ENCODE measurements around the gene CCDC174.
A peak's percentile ranks its signal among the peaks of the same experiment; 100 is the strongest.

The CCDC174 gene

DNA sequence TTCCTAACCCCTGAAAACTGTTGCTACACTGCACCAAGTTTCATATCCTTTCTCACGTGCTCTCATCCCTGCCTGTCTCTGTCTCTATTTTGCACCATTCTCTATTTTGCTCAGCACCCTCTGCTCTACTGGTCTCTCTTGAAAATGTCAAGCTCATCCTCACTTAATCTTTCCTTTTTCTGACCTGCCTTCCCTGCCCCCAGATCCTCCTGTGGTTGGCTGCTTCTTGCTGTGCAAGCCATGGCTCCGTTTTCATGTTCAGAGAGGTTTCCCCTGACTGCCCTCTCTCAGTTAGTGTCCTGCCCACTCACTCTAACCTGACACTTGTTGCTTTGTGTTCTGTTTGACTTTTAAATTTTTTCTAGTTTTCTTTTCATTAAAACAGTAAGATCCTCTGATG is 6.0 kb downstream of the CCDC174 start:
- no peak for DNase-seq

DNA sequence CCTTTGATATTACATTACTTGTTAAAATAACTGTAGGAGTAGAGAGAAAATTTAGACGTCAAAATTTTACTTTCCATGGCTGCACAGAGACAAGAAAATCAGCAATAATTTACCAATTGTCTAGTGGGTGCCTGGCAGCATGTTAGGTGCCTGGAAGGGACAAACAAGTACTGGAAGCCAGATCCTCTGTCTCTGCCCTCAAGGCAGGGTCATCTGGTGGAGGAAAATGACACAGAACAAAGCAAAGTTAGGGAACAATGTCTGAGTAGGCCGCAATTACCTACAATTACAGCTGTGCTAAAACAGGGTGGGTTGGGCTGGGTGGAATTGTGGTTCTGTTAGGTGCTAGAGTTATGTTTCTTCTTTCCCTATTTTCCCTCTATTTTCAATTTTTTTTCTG is 7.4 kb downstream of the CCDC174 start:
- DNase-seq, result no peak

DNA sequence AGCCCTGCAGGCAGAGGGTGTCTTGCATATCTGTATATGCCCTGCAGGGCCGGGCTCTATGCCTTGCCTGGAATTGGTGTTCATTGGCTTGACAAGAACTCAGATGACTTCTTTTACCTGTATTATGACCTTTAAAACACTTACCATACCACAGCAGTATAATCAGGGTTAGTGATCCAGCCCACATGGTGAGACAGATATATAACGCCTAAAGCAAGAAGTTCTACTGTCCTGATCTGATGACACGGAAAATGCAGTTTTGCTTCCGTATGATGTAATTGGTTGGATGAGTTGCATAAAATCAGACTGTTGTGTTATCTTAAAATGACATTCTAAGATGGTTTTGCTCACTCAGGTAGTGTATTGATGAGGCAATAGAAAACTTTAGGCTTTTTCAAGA is 9.4 kb downstream of the CCDC174 start:
- DNase-seq, result no peak

DNA sequence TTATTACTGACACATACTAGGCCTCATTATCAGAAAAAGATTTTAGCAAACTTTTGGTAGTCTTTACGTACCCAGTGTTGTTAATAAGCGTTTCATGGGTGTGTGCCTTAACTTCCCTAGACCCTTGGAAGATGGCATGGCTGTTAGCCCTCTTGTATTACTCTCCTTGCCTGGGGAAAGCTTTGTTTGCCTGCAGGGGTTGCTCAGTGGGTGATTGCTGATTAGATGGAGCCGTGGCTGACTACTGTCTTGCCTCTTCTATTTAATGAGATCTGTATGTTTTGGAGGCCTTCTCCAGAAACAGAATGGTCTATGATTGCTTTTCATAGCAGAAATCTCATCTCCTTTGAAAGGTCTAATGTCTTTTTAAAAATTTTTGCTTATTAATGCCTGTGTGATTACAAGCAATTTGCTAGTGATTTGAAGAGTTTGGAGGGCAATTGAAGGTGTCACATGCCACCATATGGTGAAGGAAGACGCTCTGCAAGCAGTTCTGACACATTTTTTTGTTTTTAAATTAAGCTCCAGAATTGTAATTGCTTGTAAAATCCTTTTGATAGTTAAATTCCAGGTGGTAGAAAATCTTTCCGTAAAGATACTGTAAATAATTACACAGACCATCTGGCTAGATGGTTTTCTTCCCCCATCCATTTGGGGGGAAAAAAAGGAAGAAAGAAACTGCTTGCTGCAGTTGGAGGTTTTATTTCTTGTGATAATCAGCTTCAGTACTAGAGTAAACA is 12.0 kb downstream of the CCDC174 start:
- DNase-seq, result no peak

DNA sequence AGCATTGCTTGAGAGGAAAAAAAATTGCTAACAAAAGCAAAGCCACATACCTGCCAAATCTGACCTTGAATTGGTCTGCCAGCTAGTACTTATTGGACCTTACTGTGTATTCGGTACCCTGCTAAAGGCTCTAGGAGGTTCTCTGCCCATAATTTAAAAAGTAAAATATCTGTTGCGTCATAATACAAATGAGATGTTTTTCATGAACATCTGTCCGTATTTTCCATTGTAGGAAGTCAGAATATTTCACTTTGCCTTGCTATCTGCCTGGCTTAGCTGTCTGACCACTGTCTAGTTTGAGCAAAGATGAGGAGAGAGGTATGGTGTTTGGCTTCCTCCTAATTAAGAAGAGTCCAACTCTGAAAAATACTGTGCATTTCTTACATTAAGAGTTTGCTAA is 12.6 kb downstream of the CCDC174 start:
- DNase-seq, result no peak

DNA sequence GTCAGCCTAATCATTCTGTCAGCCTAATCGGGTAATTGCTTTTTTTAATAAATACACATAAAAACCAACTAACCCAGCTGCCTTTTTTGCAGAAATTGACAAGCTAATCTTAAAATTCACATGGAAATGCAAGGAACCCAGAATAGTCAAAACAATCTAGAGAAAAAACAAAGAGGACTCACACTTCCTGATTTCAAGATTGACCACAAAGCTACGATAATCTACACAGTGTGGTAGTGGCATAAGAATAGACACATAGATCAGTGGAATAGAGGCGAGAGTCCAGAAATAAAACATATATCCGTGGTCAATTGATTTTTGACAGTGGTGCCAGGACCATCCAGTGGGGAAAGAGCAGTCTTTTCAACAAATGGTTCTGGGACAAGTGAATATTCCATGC is 21.0 kb downstream of the CCDC174 start:
- DNase-seq, result no peak

DNA sequence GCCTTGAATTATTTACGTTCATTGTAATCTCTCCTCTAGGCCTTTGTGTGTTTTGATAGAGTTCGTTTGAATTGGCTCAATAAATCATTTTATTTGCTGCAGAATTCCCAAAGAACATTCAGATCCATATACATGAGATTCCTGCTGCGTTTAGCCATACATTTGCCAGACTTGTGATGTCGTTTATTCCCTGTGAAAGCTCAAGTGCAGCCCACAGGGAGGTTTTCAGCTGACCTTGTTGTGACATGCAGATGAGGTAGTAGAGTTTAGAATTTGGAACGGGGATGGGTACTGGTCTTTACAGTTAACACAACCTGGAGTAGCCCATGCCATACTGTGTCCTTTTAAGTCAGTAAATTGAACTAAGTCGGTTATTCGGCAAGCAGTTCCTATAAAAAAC is 23.3 kb downstream of the CCDC174 start, which contains the start of gene C3orf20:
Gene C3orf20, plus strand, starts transcription at position 301 of the 400 bp plus-strand sequence. CDS start 7,573 bp downstream, outside the sequence.
- DNase-seq, result no peak

DNA sequence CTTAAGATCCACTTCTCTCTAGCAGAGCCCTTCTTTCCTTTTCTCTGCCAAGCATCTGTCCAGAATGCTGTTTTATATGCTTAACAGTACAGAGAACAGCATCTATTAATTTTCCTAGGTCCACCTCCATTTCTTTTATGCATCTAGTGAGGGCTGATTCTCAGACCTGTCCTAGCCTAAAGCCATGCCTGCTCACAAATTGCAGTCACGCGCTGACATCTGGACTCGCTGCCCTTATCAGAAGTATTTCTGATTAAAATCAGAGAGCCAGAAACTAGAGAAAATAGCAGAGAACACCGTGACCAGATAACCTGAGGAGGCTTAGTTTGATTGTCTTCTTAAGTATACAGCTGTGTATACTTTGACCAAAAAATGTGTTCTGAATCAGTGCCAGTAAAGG is 25.3 kb downstream of the CCDC174 start:
- DNase-seq, result no peak

DNA sequence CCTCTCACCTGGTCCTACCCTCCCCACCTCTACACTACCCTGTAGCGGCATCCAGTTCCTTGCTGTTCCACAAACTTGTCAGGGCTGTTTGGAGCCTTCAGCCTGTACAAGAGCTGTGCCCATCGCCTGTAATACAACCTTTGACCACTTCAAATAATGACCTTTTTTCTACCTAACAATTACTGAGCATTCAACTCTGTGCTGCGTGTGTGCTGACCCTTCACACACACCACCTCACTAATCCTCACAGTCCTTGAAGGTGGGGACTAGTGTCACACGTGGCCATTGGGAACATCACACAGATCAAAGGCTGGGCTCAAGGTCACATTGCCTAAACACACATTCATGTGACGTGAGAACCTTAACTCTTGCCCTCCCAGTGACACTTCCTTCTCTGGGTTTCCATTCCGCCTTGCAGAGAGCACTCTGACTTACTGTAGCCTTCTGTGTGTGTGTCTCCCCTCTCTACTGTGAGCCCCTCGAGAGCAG is 26.5 kb downstream of the CCDC174 start:
- DNase-seq, result no peak

DNA sequence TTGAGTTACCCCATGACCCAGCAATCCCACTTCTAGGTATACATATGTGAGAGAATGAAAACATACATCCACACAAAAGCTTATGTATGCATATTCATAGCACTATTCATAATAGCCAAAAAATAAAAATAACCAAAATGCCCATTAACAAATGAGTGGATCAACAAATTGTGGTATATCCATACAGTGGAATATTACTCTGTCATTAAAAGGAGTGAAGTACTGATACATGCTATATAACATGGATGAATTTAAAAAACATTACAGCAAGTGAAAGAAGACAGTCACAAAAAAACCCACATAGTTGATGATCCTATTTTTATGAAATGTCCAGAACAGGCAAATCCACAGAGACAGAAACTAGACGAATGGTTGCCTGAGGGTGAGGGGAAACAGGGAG is 28.6 kb downstream of the CCDC174 start:
- DNase-seq, result no peak

DNA sequence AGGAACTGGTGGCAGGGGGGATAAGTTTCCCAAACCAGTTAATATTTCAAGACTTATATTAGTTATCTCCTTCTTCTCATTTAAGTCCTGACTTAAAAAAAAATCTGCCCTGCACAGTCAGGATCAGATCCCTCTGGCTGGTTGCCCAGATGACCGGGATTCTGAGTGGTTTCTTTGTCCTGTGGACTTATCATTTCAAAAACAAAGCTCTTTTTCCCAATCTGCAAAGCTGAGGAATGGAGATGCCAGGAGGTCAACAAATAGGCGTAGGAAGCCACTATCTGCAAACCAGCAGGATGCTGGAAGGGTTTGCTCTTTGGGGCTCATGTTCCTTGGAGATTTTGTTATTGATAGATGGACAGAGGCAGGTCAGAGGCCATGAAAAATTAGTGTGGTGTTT is 29.2 kb downstream of the CCDC174 start:
- DNase-seq, result no peak

DNA sequence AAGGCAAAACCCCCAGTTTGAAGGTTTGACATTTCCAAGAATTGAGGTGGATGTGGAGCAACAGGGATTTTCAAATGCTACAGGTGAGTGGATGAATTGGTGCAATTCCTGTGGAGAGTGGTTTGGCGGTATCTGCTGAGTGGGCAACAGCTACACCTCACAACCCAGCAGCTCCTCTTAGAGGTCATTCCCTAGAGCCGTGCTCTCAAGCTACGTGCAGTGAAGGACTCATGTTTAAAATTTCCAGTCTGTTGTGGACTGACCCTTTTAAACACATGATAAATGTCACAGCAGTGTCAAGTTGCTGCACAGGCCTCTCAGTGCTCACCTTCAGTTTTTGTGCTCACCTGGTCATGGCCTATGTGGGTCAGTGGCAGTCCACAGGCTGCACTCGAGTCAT is 32.9 kb downstream of the CCDC174 start:
- no peak for DNase-seq

DNA sequence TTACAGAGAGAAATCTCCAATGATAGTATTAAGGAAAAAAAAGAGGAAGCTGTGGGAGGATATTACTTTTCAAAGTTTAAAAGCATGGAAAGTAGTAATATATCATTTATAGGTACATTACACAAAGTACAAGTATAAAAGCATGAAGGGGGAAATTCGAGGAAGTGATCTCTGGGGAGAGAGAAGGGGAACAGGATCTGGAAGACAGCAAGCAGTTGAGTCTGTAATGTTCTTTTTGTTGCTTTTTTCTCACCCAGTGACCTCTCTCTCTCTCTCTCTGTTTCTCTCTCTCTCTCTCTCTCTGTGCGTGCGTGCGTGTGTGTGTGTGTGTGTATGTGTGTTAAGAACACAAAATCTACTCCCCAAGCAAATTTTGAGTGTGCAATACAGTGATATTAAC is 33.6 kb downstream of the CCDC174 start:
- peak in 2 of 4 experiments; percentile 20 to 26 for DNase-seq

DNA sequence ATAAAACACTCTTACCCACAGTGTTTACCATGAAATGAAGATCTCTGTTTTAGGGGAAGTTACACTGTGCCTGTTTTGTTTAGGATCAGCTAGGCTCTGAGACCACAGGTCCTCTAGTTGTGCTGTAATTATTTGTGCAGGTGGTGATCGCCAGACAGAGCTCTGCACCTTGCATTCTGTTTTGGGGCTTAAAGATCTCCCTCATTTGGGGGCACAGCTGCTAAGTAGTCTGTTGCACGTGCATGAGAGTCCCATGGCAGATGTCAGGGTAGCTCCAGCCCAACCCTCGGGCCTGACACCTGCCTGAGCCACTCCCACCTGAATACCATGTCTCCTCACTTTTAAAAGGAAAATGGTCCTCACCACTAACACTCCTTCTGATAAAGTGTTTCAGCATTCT is 35.8 kb downstream of the CCDC174 start:
- DNase-seq, result no peak

DNA sequence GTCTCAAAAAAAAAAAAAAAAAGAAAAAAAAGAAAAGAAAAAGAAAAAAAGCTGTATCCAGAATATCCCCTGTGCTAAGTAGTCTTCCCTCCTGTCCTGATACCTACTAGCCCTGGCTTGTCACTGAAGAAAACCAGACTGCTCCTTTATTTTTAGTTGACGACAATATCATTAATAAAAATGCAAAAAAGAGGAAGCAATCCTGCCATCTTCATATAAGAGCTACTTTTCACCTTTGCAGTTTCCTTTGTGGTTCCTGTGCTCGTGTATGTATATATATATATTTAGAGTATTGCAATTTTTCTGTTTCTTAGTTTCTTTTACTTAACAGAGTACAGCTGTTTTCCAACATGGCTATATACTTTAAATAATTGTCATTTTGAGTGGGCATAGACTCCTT is 37.0 kb downstream of the CCDC174 start:
- no peak for DNase-seq

DNA sequence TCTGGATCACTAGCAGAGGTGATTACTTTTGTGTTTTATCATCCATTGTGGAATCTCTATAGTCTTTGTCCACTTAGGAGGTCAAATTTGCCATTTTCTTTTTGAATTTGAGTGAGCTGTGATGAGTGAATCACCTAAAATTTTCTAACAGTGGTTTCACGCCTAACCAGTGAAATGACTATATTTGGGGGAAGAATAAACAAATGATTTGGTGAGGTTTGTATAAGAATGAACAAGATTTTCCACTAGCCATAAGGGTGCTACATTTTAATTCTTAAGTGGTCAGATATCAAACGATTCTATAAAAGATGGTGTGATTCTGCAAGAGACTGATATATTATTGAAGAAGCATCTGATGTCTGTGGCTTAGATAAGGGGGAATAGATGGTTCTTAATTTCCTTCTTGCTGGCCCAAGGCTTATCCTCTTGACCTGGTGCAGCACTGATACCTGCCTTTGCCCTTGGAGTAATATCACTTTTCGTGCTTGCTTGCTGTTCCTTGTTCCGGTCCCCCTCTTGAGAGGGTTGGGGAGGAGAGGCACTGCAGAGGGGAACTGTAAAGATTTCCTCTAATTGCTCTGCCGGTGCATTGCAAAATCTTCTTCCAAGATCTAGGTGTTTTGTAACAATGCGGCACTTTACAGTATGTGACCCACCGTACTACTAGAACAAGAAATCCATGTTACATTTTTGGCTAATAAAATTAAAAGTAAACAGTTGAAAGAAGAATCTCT is 37.9 kb downstream of the CCDC174 start:
- peak in 3 of 4 experiments; percentile 25 to 43 (median 29) for DNase-seq

DNA sequence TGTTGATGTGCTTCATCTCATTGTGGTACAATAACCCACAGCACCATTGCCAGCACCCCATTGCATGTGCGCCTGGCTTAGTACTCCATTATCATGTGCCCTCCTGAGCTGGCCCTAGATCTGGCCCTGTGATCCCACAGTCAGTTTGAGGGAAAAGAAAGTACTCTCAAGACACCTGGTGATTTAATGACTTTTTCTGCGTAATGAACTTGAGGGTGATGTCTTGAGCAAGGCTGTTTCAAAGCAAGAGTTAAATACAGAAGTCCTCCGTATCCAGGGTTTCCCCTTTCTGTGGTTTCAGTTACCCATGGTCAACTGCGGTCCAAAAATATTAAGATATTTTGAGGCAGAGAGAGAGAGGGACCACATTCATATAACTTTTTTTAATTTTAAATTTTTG is 39.7 kb downstream of the CCDC174 start:
- peak; percentile 34 to 76 (median 62) for DNase-seq

DNA sequence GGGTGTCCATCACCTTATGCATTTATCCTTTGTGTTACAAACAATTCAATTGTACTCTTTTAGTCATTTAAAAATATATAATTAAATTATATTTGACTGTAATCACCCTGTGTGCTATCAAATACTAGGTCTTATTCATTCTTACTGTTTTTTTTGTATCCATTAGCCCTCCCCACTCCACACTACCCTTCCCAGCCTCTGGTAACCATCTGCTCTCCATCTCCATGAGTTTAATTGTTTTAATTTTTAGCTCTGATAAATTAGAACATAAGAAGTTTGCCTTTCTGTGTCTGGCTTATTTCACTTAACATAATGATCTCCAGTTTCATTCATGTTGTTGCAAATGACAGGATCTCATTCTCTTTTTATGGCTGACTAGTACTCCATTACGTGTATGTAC is 40.2 kb downstream of the CCDC174 start:
- no peak for DNase-seq

DNA sequence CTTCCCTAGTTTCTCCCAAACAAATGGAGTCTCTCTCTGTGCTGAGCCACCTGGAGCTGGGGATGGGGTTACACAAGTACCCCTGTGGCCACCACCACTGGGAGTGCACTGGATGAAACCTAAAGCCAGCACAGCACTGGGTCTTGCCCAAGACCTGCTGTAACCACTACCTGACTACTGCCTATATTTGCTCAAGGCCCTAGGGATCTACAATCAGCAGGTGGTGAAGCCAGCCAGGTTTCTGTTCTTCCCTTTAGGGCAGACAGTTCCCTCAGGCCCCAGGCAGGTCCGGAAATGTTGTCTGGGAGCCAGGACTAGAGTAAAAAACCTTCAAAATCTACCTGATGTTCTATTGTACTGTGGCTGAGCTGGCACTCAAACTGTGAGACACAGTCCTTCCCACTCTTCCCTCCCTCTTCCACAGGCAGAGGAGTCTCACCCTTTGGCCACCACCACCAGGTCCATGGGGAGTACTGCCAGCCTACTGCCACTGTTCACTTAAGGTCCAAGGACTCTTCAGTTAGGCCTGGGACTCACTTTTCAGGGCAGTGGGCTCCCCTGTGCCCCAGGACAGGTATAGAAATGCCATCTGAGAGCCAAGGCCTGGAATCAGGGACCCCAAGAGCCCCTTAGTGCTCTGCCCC is 47.2 kb downstream of the CCDC174 start:
- no peak for DNase-seq

DNA sequence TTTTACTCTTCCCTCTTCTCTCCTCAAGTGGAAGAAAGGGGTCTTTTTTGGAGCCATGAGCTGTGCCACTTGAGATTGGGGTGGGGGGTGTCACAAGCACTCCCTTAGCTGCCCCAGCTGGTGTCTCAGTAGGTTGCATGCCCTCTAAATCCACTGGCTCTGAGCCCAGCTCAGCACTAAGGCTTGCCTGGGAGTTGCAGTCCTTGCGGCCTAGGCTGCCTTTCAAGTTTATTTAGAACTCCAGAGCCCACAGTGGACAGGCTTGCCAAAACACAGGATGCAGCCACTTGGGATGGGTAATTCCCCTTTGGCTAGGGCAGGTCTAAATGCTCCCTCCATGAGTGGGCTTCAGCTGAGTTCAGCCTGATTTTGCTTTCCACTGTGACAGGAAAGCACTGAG is 48.1 kb downstream of the CCDC174 start:
- DNase-seq, result no peak

DNA sequence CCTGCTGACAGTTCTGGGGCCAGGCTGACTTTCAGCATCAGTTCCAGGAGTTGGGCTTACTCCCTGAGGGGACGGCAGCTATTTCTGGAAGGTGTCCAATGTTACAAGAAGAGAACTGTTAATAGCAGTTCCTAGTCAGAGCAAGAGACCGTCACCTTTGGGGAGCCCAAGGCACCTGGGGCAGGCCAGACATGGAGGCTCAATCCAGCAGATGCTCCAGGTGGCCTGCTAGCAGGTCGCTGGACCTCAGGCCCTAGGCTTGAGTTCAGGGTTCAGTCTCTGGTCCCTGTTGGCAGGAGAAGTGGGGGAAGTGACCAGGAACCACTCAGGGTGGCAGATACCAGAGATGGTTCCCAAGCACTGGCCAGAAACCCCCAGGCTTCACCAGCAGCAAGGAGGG is 49.3 kb downstream of the CCDC174 start:
- DNase-seq, result no peak

DNA sequence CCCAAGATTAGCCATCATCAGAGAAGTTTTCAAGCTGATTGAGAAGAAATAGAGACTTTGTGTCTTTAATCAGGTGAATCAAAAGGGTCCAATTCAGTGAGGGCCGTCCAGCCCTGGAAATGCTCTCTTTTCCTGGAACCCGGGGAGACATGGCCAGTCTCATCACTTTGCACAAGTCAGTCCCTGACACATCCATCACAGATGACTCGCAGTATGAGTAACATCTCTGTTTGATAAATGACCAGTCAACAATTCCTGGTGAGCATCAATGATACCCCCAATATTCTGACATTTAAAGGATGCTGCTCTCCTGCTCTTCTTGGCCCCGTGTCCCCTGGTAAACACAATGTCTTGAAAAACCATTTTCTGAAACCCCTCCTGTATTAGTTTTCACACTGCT is 50.1 kb downstream of the CCDC174 start:
- DNase-seq, result no peak

DNA sequence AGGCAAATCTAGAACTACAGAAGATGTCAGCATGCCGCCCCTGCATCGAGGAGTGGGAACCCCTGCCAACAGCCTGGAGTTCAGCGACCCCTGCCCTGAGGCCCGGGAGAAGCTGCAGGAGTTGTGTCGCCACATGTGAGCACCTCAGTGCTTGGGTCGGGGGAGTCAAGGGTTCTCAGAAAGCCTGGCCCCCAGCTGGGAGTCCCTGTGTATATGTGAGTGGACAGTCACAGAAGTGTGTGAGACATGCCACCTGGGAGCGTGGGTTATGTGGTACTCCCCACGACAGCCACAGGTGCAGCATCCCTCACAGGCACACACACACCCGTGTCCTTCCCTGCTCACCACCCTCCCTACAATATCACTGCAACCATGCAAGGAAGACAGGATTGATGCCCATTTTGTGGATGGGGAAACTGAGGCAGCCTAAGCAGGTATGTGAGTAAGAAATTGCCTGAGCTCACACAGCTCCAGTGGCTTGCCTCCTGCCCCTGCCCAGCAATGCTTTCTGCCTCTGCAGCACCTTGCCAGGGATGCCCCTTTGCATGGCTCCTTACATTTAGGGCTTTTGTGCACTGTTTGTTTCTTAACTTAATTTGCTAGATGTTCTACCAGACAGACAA is 51.7 kb downstream of the CCDC174 start:
- DNase-seq, result no peak

All from suppressor macrophage (primary cell).